IMR-90 (cell line): ENCODE data around the gene ATOSB. TPM values are rescaled to one million over a fixed set of nuclear protein-coding genes. Genes with fewer than 3 reads are reported as not detected.

ENCODE experiments used
- ATAC-seq: fragments of 200-7000 bp; cut with Tn5 transposase; 2 replicates; pipeline ENCODE4 v1.9.1; 2020; ENCODE audit warnings: low read depth, mild to moderate bottlenecking, moderate library complexity
- BruUV-seq: library from RNA; stranded (reverse); fragments of 400-500 nt; replicated peaks from 2 replicates; lab custom pipeline; 2021; lab: Mats Ljungman, UMichigan
- CTCF ChIA-PET: fragments of 300-600 bp; formaldehyde crosslinking; extraction: SDS; loops from one replicate; lab custom pipeline; 2021; ENCODE audit warnings: antibody characterized with exemption; lab: Yijun Ruan, JAX
- POLR2A ChIA-PET: fragments of 300-600 bp; sonication (Branson Sonifier 250); formaldehyde crosslinking; loops from one replicate; lab custom pipeline; 2022; ENCODE audit warnings: antibody characterized with exemption; ENCODE audit not compliant: unreplicated experiment; lab: Charles Lee
- DNase-seq: peaks from one replicate; pipeline ENCODE4 v3.0.0; 2013
- H2AFZ ChIP-seq: replicated peaks from 2 replicates; pipeline ENCODE3; 2013; ENCODE audit warnings: low read length, mild to moderate bottlenecking; ENCODE audit not compliant: poor library complexity
- H2AK5ac ChIP-seq: 2 replicates; pipeline ENCODE4 v1.6.1; 2013; ENCODE audit warnings: low read depth, low read length, inconsistent platforms
- H2AK9ac ChIP-seq: replicated peaks from 2 replicates; pipeline ENCODE3; 2013; ENCODE audit warnings: mild to moderate bottlenecking, low read depth, low read length, moderate library complexity; ENCODE audit not compliant: poor library complexity
- H2BK120ac ChIP-seq: 2 replicates; pipeline ENCODE4 v1.6.1; 2013; ENCODE audit warnings: low read depth, low read length, inconsistent platforms
- H2BK15ac ChIP-seq: 3 replicates; pipeline ENCODE4 v1.6.1; 2013; ENCODE audit warnings: low read depth, low read length, inconsistent platforms
- H2BK20ac ChIP-seq: 2 replicates; pipeline ENCODE4 v1.6.1; 2013; ENCODE audit warnings: low read depth, mild to moderate bottlenecking, inconsistent platforms, low read length, moderate library complexity
- H2BK5ac ChIP-seq: 2 replicates; pipeline ENCODE4 v1.6.1; 2013; ENCODE audit warnings: mild to moderate bottlenecking, low read depth, low read length, inconsistent platforms; ENCODE audit not compliant: poor library complexity, severe bottlenecking
- H3K14ac ChIP-seq: replicated peaks from 2 replicates; pipeline ENCODE4 v1.6.1; 2013; ENCODE audit warnings: low read depth, low read length, inconsistent platforms
- H3K18ac ChIP-seq: 2 replicates; pipeline ENCODE4 v1.6.1; 2013; ENCODE audit warnings: low read depth, low read length, control low read depth
- H3K23ac ChIP-seq: 2 replicates; pipeline ENCODE4 v1.6.1; 2013; ENCODE audit warnings: low read depth, low read length, inconsistent platforms
- H3K27ac ChIP-seq: 2 replicates; pipeline ENCODE4 v1.5.1; 2013; ENCODE audit warnings: mild to moderate bottlenecking, control low read depth, low read length; ENCODE audit not compliant: insufficient read depth
- H3K27me3 ChIP-seq: 2 replicates; pipeline ENCODE4 v1.6.1; 2013; ENCODE audit warnings: low read length; ENCODE audit not compliant: control insufficient read depth, insufficient read depth
- H3K36me3 ChIP-seq: 2 replicates; pipeline ENCODE4 v1.6.1; 2013; ENCODE audit warnings: low read length, mixed read lengths; ENCODE audit not compliant: control insufficient read depth, insufficient read depth
- H3K4ac ChIP-seq: 2 replicates; pipeline ENCODE4 v1.6.1; 2013; ENCODE audit warnings: low read depth, low read length, inconsistent platforms
- H3K4me1 ChIP-seq: 2 replicates; pipeline ENCODE4 v1.6.1; 2013; ENCODE audit warnings: low read length, mixed read lengths; ENCODE audit not compliant: control insufficient read depth, insufficient read depth
- H3K4me2 ChIP-seq: 2 replicates; pipeline ENCODE4 v1.6.1; 2013; ENCODE audit warnings: low read depth, mild to moderate bottlenecking, control low read depth, low read length, moderate library complexity
- H3K4me3 ChIP-seq: 2 replicates; pipeline ENCODE4 v1.5.1; 2013; ENCODE audit warnings: low read depth, mild to moderate bottlenecking, control low read depth, low read length, moderate library complexity; ENCODE audit not compliant: insufficient read depth
- H3K56ac ChIP-seq: 2 replicates; pipeline ENCODE4 v1.6.1; 2013; ENCODE audit warnings: low read length, inconsistent platforms; ENCODE audit not compliant: insufficient read depth; ENCODE audit errors: extremely low read depth
- H3K79me1 ChIP-seq, 2 experiments: 2 replicates each; pipeline ENCODE4 v1.6.1; 2013; ENCODE audit warnings: low read length in 2 of 2, inconsistent platforms in 1 of 2, low read depth in 1 of 2
- H3K9ac ChIP-seq: 2 replicates; pipeline ENCODE4 v1.6.1; 2013; ENCODE audit warnings: low read depth, low read length, control low read depth
- H3K9me1 ChIP-seq: 2 replicates; pipeline ENCODE4 v1.6.1; 2013; ENCODE audit warnings: low read length, inconsistent platforms; ENCODE audit not compliant: insufficient read depth
- H3K9me3 ChIP-seq: 2 replicates; pipeline ENCODE4 v1.6.1; 2013; ENCODE audit warnings: low read length; ENCODE audit not compliant: control insufficient read depth, insufficient read depth
- H4K20me1 ChIP-seq: 2 replicates; pipeline ENCODE4 v1.6.1; 2013; ENCODE audit warnings: low read length, inconsistent platforms; ENCODE audit not compliant: insufficient read depth
- H4K5ac ChIP-seq: 2 replicates; pipeline ENCODE4 v1.6.1; 2013; ENCODE audit warnings: mild to moderate bottlenecking, low read depth, low read length, control low read depth
- H4K8ac ChIP-seq, 2 experiments: 2 replicates each; pipeline ENCODE4 v1.6.1; 2013; ENCODE audit warnings: low read depth in 2 of 2, low read length in 2 of 2, control low read depth in 1 of 2, inconsistent platforms in 1 of 2
- H4K91ac ChIP-seq: 2 replicates; pipeline ENCODE4 v1.6.1; 2013; ENCODE audit warnings: low read depth, low read length, inconsistent platforms; ENCODE audit not compliant: insufficient read depth
- BHLHE40 ChIP-seq: fragments of 150-350 bp; IDR thresholded peaks from 2 replicates; pipeline ENCODE4 v1.6.1; 2016; ENCODE audit warnings: mild to moderate bottlenecking, low read depth, low read length
- CEBPB ChIP-seq: IDR thresholded peaks from 2 replicates; pipeline ENCODE4 v1.6.1; 2012; ENCODE audit warnings: low read depth, low read length, improper control_type of control experiment
- CHD1 ChIP-seq: IDR thresholded peaks from 2 replicates; pipeline ENCODE4 v1.6.1; 2012; ENCODE audit warnings: low read depth, low read length, improper control_type of control experiment
- FOS ChIP-seq: fragments of 150-350 bp; IDR thresholded peaks from 2 replicates; pipeline ENCODE4 v1.6.1; 2016; ENCODE audit warnings: low read depth, low read length
- MAZ ChIP-seq: IDR thresholded peaks from 2 replicates; pipeline ENCODE4 v1.6.1; 2012; ENCODE audit warnings: low read depth, mild to moderate bottlenecking, low read length, improper control_type of control experiment, moderate library complexity, borderline replicate concordance
- MXI1 ChIP-seq: IDR thresholded peaks from 2 replicates; pipeline ENCODE4 v1.6.1; 2012; ENCODE audit warnings: low read depth, mild to moderate bottlenecking, low read length, moderate library complexity, borderline replicate concordance
- NFE2L2 ChIP-seq: fragments of 150-350 bp; IDR thresholded peaks from 2 replicates; pipeline ENCODE4 v1.6.1; 2016; ENCODE audit warnings: low read depth, mild to moderate bottlenecking, low read length
- POLR2A ChIP-seq: IDR thresholded peaks from 2 replicates; pipeline ENCODE4 v1.6.1; 2012; ENCODE audit warnings: mild to moderate bottlenecking, low read depth, low read length
- RAD21 ChIP-seq: IDR thresholded peaks from 2 replicates; pipeline ENCODE4 v1.6.1; 2012; ENCODE audit warnings: low read length, improper control_type of control experiment
- RCOR1 ChIP-seq: IDR thresholded peaks from 2 replicates; pipeline ENCODE4 v1.6.1; 2012; ENCODE audit warnings: mild to moderate bottlenecking, low read length, improper control_type of control experiment; ENCODE audit not compliant: insufficient replicate concordance
- RFX5 ChIP-seq: IDR thresholded peaks from 2 replicates; pipeline ENCODE4 v1.8.0; 2012; ENCODE audit warnings: low read depth, mild to moderate bottlenecking, low read length, moderate library complexity
- SMC3 ChIP-seq: fragments of 150-350 bp; IDR thresholded peaks from 2 replicates; pipeline ENCODE4 v1.6.1; 2016; ENCODE audit warnings: low read depth, mild to moderate bottlenecking, antibody characterized with exemption, low read length, moderate library complexity
- WGBS, 2 experiments: methylation state at CpG; one replicate each; pipeline versions ENCODE4 v1.1.5 to v1.1.7; 2013; ENCODE audit warnings: missing lambda C conversion rate in 2 of 2; ENCODE audit not compliant: insufficient read length in 1 of 2; ENCODE audit errors: extremely low coverage in 2 of 2; 5-methylcytosine and 5-hydroxymethylcytosine counted together
- dilution Hi-C: fragments of 300-500 bp; cut with HindIII; formaldehyde crosslinking; loops from one replicate; pipeline ENCODE4 v1.14.3; 2018; ENCODE audit warnings: low sequenced_read_pairs; ENCODE audit not compliant: unreplicated experiment
- in situ Hi-C: fragments of 300-500 bp; cut with MboI; formaldehyde crosslinking; loops from 3 replicates; pipeline ENCODE4 v1.14.3; 2019; ENCODE audit warnings: low sequenced_read_pairs, inconsistent platforms, mixed read lengths
- intact Hi-C: fragments of 100-400 bp; cut with micrococcal nuclease; formaldehyde crosslinking; loops from 2 replicates; pipeline ENCODE4 v1.10.0; 2022
- polyA plus RNA-seq, 3 experiments: library from polyadenylated mRNA; depleted of rRNA; stranded (reverse); fragments of >200 nt; gene quantifications; 2 replicates each; pipeline ENCODE4 v1.2.3, GENCODE V29; 2012; ENCODE audit warnings: low replicate concordance in 1 of 3
- total RNA-seq: library from RNA; depleted of rRNA; stranded (reverse); fragments of >200 nt; gene quantifications from 2 replicates; pipeline ENCODE4 v1.2.3, GENCODE V29; 2012
- TF ChIP-seq, protein P1 (sequence below): fragments of 150-350 bp; IDR thresholded peaks from 2 replicates; pipeline ENCODE4 v1.6.1; 2017; ENCODE audit warnings: mild to moderate bottlenecking, antibody characterized with exemption, low read length, low read depth
- TF ChIP-seq, protein P2 (sequence below): conservative IDR thresholded peaks from 2 replicates; pipeline ENCODE4 v1.5.1; 2012; ENCODE audit warnings: mild to moderate bottlenecking, low read depth, low read length, improper control_type of control experiment
- TF ChIP-seq, protein P3 (sequence below): fragments of 150-350 bp; IDR thresholded peaks from 2 replicates; pipeline ENCODE4 v1.6.1; 2016; ENCODE audit warnings: low read depth, mild to moderate bottlenecking, low read length, moderate library complexity, borderline replicate concordance

The ATOSB gene
- total and polyA plus RNA-seq, 2 of the 4 experiments (the other 2 are of a cell fraction) = 12.0 to 40.2 TPM

DNA sequence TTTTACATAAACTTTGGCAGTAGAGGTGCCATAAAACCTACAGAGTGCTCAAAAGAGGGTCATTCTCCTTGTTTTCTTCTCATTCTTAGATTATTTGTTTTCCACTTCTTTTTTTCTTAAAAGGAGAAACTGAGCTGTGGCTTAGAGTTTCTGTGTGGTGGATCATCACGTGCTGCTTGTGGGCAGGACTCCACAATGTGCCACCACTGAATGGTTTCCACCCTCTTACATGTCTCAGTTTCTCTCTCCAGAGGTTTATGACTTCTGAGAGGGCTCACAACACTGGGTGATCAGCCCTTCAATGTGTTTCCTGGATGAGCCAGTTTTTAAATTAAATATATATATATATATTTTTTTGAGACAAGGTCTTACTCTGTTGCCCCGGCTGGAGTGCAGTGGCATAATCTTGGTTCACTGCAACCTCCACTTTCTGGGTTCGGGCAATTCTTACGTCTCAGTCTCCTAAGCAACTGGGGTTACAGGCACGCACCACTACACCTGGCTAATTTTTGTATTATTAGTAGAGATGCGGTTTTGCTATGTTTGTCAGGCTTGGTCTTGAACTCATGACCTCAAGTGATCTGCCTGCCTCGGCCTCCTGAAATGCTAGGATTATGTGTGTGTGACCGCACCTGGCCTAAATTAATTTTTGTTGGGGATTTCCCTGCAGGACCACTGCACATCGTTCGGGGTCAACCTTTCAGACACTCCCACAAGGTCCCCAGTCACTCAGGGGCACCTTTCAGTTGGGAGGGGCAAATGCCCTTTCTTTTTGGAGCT, 43.0 kb upstream of the ATOSB start:
- H3K4ac ChIP-seq = no peak overlapping the region
- POLR2A ChIA-PET = no interaction called here
- ATAC-seq (no peak), DNase-seq (no peak)
- in situ Hi-C loops = no loop called here
- no peaks in the 10 kb centered on the region; the same call in 1 of the 2 replicates for H3K9me1 ChIP-seq
- no peak overlapping the region for H3K27ac ChIP-seq
- 0 out of 2 replicates have a peak, but pooled peaks cover 2% of the 10 kb centered on the region for H3K9me3 ChIP-seq
- H2BK20ac ChIP-seq = no peak overlapping the region
- no peak overlapping the region for H3K4me2 ChIP-seq
- H3K4me3 ChIP-seq = no peak overlapping the region
- H4K8ac ChIP-seq = no peak overlapping the region
- H3K23ac ChIP-seq = no peak overlapping the region
- H2AK5ac ChIP-seq = no peak overlapping the region
- no TSS peak for BruUV-seq
- no peak overlapping the region for H2BK15ac ChIP-seq
- intact Hi-C loops = no loop called here
- H2AK9ac ChIP-seq = no peak overlapping the region
- no peak overlapping the region for H3K9ac ChIP-seq
- CTCF ChIA-PET = no interaction called here
- no peaks in the 10 kb centered on the region for H3K36me3 ChIP-seq
- no peak overlapping the region for H3K18ac ChIP-seq
- H3K14ac ChIP-seq = no peak overlapping the region
- peaks cover 9 to 10% of the 10 kb centered on the region in 2 experiments; a peak in 3 of 4 replicates for H3K79me1 ChIP-seq
- H2BK5ac ChIP-seq = no peak overlapping the region
- no peak overlapping the region for H4K5ac ChIP-seq
- no peaks in the 10 kb centered on the region for H3K4me1 ChIP-seq
- no peaks in the 10 kb centered on the region for H3K27me3 ChIP-seq
- no peaks in the 10 kb centered on the region for H4K20me1 ChIP-seq
- H4K91ac ChIP-seq = no peak overlapping the region
- H3K56ac ChIP-seq = no peak overlapping the region
- 83% methylated on average over 2 of the region's 10 CpGs; no CpG with 5 or more reads in 1 of the 2 experiments for WGBS, 2 experiments
- no peak overlapping the region for H2AFZ ChIP-seq
- dilution Hi-C loops = no loop called here
- no peak overlapping the region for H2BK120ac ChIP-seq
- TF ChIP-seq CHD1 = no peak
- no peak for TF ChIP-seq RFX5
- no peak for TF ChIP-seq RAD21
- TF ChIP-seq, protein P1, sequence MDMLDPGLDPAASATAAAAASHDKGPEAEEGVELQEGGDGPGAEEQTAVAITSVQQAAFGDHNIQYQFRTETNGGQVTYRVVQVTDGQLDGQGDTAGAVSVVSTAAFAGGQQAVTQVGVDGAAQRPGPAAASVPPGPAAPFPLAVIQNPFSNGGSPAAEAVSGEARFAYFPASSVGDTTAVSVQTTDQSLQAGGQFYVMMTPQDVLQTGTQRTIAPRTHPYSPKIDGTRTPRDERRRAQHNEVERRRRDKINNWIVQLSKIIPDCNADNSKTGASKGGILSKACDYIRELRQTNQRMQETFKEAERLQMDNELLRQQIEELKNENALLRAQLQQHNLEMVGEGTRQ = no peak
- TF ChIP-seq MAZ = no peak
- TF ChIP-seq, protein P2, sequence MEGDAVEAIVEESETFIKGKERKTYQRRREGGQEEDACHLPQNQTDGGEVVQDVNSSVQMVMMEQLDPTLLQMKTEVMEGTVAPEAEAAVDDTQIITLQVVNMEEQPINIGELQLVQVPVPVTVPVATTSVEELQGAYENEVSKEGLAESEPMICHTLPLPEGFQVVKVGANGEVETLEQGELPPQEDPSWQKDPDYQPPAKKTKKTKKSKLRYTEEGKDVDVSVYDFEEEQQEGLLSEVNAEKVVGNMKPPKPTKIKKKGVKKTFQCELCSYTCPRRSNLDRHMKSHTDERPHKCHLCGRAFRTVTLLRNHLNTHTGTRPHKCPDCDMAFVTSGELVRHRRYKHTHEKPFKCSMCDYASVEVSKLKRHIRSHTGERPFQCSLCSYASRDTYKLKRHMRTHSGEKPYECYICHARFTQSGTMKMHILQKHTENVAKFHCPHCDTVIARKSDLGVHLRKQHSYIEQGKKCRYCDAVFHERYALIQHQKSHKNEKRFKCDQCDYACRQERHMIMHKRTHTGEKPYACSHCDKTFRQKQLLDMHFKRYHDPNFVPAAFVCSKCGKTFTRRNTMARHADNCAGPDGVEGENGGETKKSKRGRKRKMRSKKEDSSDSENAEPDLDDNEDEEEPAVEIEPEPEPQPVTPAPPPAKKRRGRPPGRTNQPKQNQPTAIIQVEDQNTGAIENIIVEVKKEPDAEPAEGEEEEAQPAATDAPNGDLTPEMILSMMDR = no peak
- TF ChIP-seq RCOR1 = no peak
- TF ChIP-seq SMC3 = no peak
- TF ChIP-seq POLR2A = no peak
- no peak for TF ChIP-seq FOS
- no peak for TF ChIP-seq BHLHE40
- no peak for TF ChIP-seq NFE2L2
- no peak for TF ChIP-seq MXI1
- TF ChIP-seq, protein P3, sequence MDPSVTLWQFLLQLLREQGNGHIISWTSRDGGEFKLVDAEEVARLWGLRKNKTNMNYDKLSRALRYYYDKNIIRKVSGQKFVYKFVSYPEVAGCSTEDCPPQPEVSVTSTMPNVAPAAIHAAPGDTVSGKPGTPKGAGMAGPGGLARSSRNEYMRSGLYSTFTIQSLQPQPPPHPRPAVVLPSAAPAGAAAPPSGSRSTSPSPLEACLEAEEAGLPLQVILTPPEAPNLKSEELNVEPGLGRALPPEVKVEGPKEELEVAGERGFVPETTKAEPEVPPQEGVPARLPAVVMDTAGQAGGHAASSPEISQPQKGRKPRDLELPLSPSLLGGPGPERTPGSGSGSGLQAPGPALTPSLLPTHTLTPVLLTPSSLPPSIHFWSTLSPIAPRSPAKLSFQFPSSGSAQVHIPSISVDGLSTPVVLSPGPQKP = no peak
- TF ChIP-seq CEBPB = no peak
